ENCODE results near the gene ATP2B2.

Gene ATP2B2

DNA sequence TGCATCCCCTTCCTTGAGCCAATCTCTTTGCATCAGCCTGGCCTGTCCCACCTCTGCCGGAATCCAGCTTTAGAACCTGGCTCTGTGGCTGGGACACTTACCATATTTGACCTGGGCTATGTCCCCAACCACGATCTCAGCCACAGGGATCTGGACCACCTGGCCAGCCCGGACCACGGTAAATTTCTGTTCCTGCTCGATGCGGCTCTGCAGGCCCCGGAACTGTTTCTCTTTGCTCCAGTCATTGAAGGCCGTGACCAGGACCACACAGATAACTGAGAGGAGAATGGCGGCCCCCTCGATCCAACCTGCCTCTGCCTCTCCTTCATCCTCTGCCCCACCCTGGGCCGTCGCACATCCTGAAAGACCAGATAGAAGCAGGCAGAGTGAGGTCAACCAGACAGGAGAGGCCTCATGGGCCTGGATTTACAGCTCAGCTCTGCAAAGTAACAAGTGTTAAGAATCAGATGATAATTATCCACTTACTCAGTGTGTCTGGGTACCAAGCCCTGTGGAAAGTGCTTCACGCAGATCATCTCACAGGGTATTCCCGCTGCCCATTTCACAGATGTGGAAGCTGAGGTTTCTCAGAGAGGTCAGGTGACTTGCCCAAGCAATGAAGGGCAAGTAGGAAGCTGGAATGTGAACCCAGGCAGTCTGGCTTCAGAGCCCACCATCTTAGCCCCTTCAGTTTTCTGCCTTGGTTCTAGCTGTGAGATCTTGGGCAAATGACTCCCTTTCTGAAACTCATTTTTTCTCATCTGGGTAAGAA lies 103.2 kb downstream of the ATP2B2 start:
- DNase-seq (ENCODE audit: low read depth, low spot score), result no peak
- Histone ChIP-seq H3K9ac (ENCODE audit: insufficient read length, low read depth) (no peak overlapping the region), H3K27me3 (ENCODE audit: insufficient read depth, insufficient read length) (no peaks in the 10 kb centered on the region), H3K4me1 (ENCODE audit: insufficient read depth, insufficient read length) (no peaks in the 10 kb centered on the region), H3K9me3 (ENCODE audit: insufficient read depth, low read length) (no peaks in the 10 kb centered on the region), H3K4me3 (ENCODE audit: insufficient read length, low read depth) (no peak overlapping the region), H3K36me3 (ENCODE audit: insufficient read depth, insufficient read length, low read length) (no peaks in the 10 kb centered on the region)
- no peak for TF ChIP-seq ZNF274 (IDR thresholded peaks at IDR 0.05; ENCODE audit: low read depth, low read length)
- TF ChIP-seq YY1 (IDR thresholded peaks at IDR 0.05; ENCODE audit: insufficient read depth, insufficient read length), result no peak
- no peak for TF ChIP-seq SUZ12 (IDR thresholded peaks at IDR 0.05; ENCODE audit: extremely low read depth, insufficient read depth, insufficient read length)

GRCh38 chr3:10400749-10401495 lies 104.5 kb downstream of the ATP2B2 start:
- Histone ChIP-seq H3K4me3 (ENCODE audit: insufficient read length, low read depth) (no peak overlapping the region), H3K27me3 (ENCODE audit: insufficient read depth, insufficient read length) (no peaks in the 10 kb centered on the region), H3K9me3 (ENCODE audit: insufficient read depth, low read length) (no peaks in the 10 kb centered on the region), H3K9ac (ENCODE audit: insufficient read length, low read depth) (no peak overlapping the region), H3K4me1 (ENCODE audit: insufficient read depth, insufficient read length) (peaks cover 2% of the 10 kb centered on the region), H3K36me3 (ENCODE audit: insufficient read depth, insufficient read length, low read length) (no peaks in the 10 kb centered on the region)
- no peak for DNase-seq (ENCODE audit: low read depth, low spot score)
- no peak for TF ChIP-seq YY1 (IDR thresholded peaks at IDR 0.05; ENCODE audit: insufficient read depth, insufficient read length)
- no peak for TF ChIP-seq ZNF274 (IDR thresholded peaks at IDR 0.05; ENCODE audit: low read depth, low read length)
- no peak for TF ChIP-seq SUZ12 (IDR thresholded peaks at IDR 0.05; ENCODE audit: extremely low read depth, insufficient read depth, insufficient read length)

- Histone ChIP-seq H3K9ac (ENCODE audit: insufficient read length, low read depth) (no peak overlapping the region), H3K4me1 (ENCODE audit: insufficient read depth, insufficient read length) (peaks cover 5% of the 10 kb centered on the region), H3K9me3 (ENCODE audit: insufficient read depth, low read length) (no peaks in the 10 kb centered on the region), H3K27me3 (ENCODE audit: insufficient read depth, insufficient read length) (no peaks in the 10 kb centered on the region), H3K4me3 (ENCODE audit: insufficient read length, low read depth) (no peak overlapping the region), H3K36me3 (ENCODE audit: insufficient read depth, insufficient read length, low read length) (no peaks in the 10 kb centered on the region)
- no peak for TF ChIP-seq YY1 (IDR thresholded peaks at IDR 0.05; ENCODE audit: insufficient read depth, insufficient read length)
- no peak for TF ChIP-seq SUZ12 (IDR thresholded peaks at IDR 0.05; ENCODE audit: extremely low read depth, insufficient read depth, insufficient read length)
- no peak for TF ChIP-seq ZNF274 (IDR thresholded peaks at IDR 0.05; ENCODE audit: low read depth, low read length)
- DNase-seq (ENCODE audit: low read depth, low spot score), result no peak
Measured at GRCh38 chr3:10400050-10400748, 105.2 kb downstream of the ATP2B2 start.

DNA sequence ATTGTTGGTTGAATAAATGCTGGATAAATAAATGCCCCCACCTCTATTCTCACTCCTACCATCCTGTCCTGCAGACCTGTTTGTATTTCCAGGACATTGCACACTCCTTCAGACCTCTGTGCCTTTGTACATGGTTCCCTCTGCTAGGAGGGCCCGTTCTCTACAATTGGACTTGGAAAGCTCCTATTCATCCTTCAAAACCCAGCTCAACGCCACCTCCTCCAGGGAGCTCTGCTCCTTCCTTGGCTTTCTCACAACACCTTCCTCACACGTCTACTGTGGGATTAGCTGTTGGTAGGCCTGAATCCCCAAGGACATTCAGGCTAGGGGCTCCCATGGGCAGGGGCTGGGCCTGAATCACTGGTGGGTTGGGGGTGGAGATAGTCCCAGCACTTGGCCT lies 105.8 kb downstream of the ATP2B2 start:
- no peaks in the 10 kb centered on the region for H3K9me3 ChIP-seq (ENCODE audit: insufficient read depth, low read length)
- TF ChIP-seq ZNF274 (IDR thresholded peaks at IDR 0.05; ENCODE audit: low read depth, low read length) (no peak), SUZ12 (IDR thresholded peaks at IDR 0.05; ENCODE audit: extremely low read depth, insufficient read depth, insufficient read length) (no peak), YY1 (IDR thresholded peaks at IDR 0.05; ENCODE audit: insufficient read depth, insufficient read length) (no peak)
- H3K27me3 ChIP-seq (ENCODE audit: insufficient read depth, insufficient read length), result no peaks in the 10 kb centered on the region
- peaks cover 8% of the 10 kb centered on the region for H3K4me1 ChIP-seq (ENCODE audit: insufficient read depth, insufficient read length)
- no peak overlapping the region for H3K4me3 ChIP-seq (ENCODE audit: insufficient read length, low read depth)
- H3K36me3 ChIP-seq (ENCODE audit: insufficient read depth, insufficient read length, low read length), result no peaks in the 10 kb centered on the region
- H3K9ac ChIP-seq (ENCODE audit: insufficient read length, low read depth), result no peak overlapping the region
- no peak for DNase-seq (ENCODE audit: low read depth, low spot score)

GRCh38 chr3:10398341-10398740 lies 107.0 kb downstream of the ATP2B2 start:
- H3K36me3 ChIP-seq (ENCODE audit: insufficient read depth, insufficient read length, low read length), result no peaks in the 10 kb centered on the region
- DNase-seq (ENCODE audit: low read depth, low spot score), result no peak
- H3K9ac ChIP-seq (ENCODE audit: insufficient read length, low read depth), result no peak overlapping the region
- peaks cover 12% of the 10 kb centered on the region for H3K4me1 ChIP-seq (ENCODE audit: insufficient read depth, insufficient read length)
- no peaks in the 10 kb centered on the region for H3K27me3 ChIP-seq (ENCODE audit: insufficient read depth, insufficient read length)
- TF ChIP-seq ZNF274 (IDR thresholded peaks at IDR 0.05; ENCODE audit: low read depth, low read length) (no peak), YY1 (IDR thresholded peaks at IDR 0.05; ENCODE audit: insufficient read depth, insufficient read length) (no peak), SUZ12 (IDR thresholded peaks at IDR 0.05; ENCODE audit: extremely low read depth, insufficient read depth, insufficient read length) (no peak)
- H3K4me3 ChIP-seq (ENCODE audit: insufficient read length, low read depth), result no peak overlapping the region
- no peaks in the 10 kb centered on the region for H3K9me3 ChIP-seq (ENCODE audit: insufficient read depth, low read length)

- Histone ChIP-seq H3K36me3 (ENCODE audit: insufficient read depth, insufficient read length, low read length) (no peaks in the 10 kb centered on the region), H3K9ac (ENCODE audit: insufficient read length, low read depth) (no peak overlapping the region), H3K4me3 (ENCODE audit: insufficient read length, low read depth) (no peak overlapping the region), H3K27me3 (ENCODE audit: insufficient read depth, insufficient read length) (no peaks in the 10 kb centered on the region), H3K4me1 (ENCODE audit: insufficient read depth, insufficient read length) (peaks cover 12% of the 10 kb centered on the region), H3K9me3 (ENCODE audit: insufficient read depth, low read length) (no peaks in the 10 kb centered on the region)
- DNase-seq (ENCODE audit: low read depth, low spot score), result no peak
- no peak for TF ChIP-seq SUZ12 (IDR thresholded peaks at IDR 0.05; ENCODE audit: extremely low read depth, insufficient read depth, insufficient read length)
- TF ChIP-seq YY1 (IDR thresholded peaks at IDR 0.05; ENCODE audit: insufficient read depth, insufficient read length), result no peak
- TF ChIP-seq ZNF274 (IDR thresholded peaks at IDR 0.05; ENCODE audit: low read depth, low read length), result no peak
Measured at GRCh38 chr3:10397879-10398278, 107.5 kb downstream of the ATP2B2 start.

DNA sequence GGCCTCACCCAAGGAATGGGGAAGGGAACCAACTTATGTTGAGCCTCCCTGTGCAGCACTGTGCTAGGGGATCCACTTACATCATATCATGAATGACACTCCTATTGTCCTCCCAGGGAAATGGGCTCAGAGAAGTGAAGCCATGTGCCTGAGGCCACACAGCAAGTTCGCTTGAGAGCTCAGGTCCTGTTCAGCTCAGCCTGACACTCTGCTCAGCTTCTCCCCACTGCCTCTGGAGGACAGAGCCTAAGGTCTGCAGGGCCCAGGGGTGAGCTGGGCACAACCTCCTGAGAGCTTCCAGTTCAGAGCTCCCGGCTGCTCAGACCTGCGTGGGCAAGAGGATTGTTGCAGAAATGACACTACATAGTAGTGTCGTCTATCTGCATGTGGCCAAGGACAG lies 108.5 kb downstream of the ATP2B2 start:
- Histone ChIP-seq H3K36me3 (ENCODE audit: insufficient read depth, insufficient read length, low read length) (no peaks in the 10 kb centered on the region), H3K4me3 (ENCODE audit: insufficient read length, low read depth) (no peak overlapping the region), H3K27me3 (ENCODE audit: insufficient read depth, insufficient read length) (no peaks in the 10 kb centered on the region), H3K4me1 (ENCODE audit: insufficient read depth, insufficient read length) (peaks cover 12% of the 10 kb centered on the region), H3K9me3 (ENCODE audit: insufficient read depth, low read length) (no peaks in the 10 kb centered on the region), H3K9ac (ENCODE audit: insufficient read length, low read depth) (no peak overlapping the region)
- DNase-seq (ENCODE audit: low read depth, low spot score), result no peak
- TF ChIP-seq YY1 (IDR thresholded peaks at IDR 0.05; ENCODE audit: insufficient read depth, insufficient read length), result no peak
- no peak for TF ChIP-seq ZNF274 (IDR thresholded peaks at IDR 0.05; ENCODE audit: low read depth, low read length)
- no peak for TF ChIP-seq SUZ12 (IDR thresholded peaks at IDR 0.05; ENCODE audit: extremely low read depth, insufficient read depth, insufficient read length)
